ENCODE measurements around the gene RPH3AL. TPM values are rescaled to one million over a fixed set of nuclear protein-coding genes. Genes with fewer than 3 reads are reported as not detected.
"Not testable (repeated sequence)": the region's sequence is repeated elsewhere in the genome, so short reads cannot be mapped to it uniquely, and the experiment has no call there.

RPH3AL gene
- total RNA-seq, 1 donor: 2.9 TPM

- Histone ChIP-seq H3K4me2 (ENCODE audit: insufficient read depth, low read length) (no peak overlapping the region), H2AFZ (ENCODE audit: low read length) (no peak overlapping the region), H3K4me3 (ENCODE audit: insufficient read depth, low read length) (no peak overlapping the region), H3K79me2 (ENCODE audit: insufficient read depth, low read length) (no peaks in the 10 kb centered on the region), H3K4me1 (ENCODE audit: insufficient read depth, low read length) (no peaks in the 10 kb centered on the region), H3K27me3 (ENCODE audit: insufficient read depth, low read length) (peaks cover 22% of the 10 kb centered on the region), H3K9me3 (ENCODE audit: low read depth, low read length) (no peaks in the 10 kb centered on the region), H4K20me1 (ENCODE audit: insufficient read depth, low read length) (no peaks in the 10 kb centered on the region), H3K36me3 (ENCODE audit: insufficient read depth, low read length) (no peaks in the 10 kb centered on the region), H3K27ac (ENCODE audit: low read depth, low read length) (no peak overlapping the region)
- TF ChIP-seq, protein P1, sequence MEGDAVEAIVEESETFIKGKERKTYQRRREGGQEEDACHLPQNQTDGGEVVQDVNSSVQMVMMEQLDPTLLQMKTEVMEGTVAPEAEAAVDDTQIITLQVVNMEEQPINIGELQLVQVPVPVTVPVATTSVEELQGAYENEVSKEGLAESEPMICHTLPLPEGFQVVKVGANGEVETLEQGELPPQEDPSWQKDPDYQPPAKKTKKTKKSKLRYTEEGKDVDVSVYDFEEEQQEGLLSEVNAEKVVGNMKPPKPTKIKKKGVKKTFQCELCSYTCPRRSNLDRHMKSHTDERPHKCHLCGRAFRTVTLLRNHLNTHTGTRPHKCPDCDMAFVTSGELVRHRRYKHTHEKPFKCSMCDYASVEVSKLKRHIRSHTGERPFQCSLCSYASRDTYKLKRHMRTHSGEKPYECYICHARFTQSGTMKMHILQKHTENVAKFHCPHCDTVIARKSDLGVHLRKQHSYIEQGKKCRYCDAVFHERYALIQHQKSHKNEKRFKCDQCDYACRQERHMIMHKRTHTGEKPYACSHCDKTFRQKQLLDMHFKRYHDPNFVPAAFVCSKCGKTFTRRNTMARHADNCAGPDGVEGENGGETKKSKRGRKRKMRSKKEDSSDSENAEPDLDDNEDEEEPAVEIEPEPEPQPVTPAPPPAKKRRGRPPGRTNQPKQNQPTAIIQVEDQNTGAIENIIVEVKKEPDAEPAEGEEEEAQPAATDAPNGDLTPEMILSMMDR (IDR thresholded peaks at IDR 0.05; ENCODE audit: extremely low read depth, low read depth, low read length): no peak
- peak; percentile 38 for DNase-seq (ENCODE audit: insufficient read length, low spot score, missing footprints)
Observed at GRCh38 chr17:199806-200545, 152.6 kb downstream of the RPH3AL start.

DNA sequence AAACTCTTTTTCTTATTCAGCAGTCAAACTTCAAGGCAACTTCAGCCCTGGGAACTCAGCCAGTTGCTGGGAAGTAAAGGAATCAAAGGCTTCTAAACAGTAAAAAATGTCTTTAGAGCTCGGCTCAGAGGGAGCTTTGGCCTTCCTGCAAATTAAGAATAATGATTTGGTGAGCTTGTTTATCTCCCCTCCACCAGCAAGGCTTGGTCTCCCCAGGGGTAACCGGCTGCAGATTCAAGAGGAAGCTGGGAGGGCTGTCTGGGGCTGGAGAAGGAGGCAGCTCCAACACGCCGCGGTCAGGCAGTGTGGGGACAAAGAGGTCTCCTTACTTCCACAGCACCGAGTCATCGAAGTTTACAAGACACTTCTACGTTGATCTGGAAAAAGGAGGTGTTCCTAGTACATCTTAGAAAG, 153.4 kb downstream of the RPH3AL start:
- no peaks in the 10 kb centered on the region for H3K9me3 ChIP-seq (ENCODE audit: low read depth, low read length)
- H3K27me3 ChIP-seq (ENCODE audit: insufficient read depth, low read length): peaks cover 22% of the 10 kb centered on the region
- DNase-seq (ENCODE audit: insufficient read length, low spot score, missing footprints): peak; percentile 94
- H2AFZ ChIP-seq (ENCODE audit: low read length): no peak overlapping the region
- H3K27ac ChIP-seq (ENCODE audit: low read depth, low read length): no peak overlapping the region
- no peak overlapping the region for H3K4me2 ChIP-seq (ENCODE audit: insufficient read depth, low read length)
- no peaks in the 10 kb centered on the region for H4K20me1 ChIP-seq (ENCODE audit: insufficient read depth, low read length)
- TF ChIP-seq, protein P1 (IDR thresholded peaks at IDR 0.05; ENCODE audit: extremely low read depth, low read depth, low read length): no peak
- H3K4me3 ChIP-seq (ENCODE audit: insufficient read depth, low read length): no peak overlapping the region
- H3K79me2 ChIP-seq (ENCODE audit: insufficient read depth, low read length): no peaks in the 10 kb centered on the region
- no peaks in the 10 kb centered on the region for H3K4me1 ChIP-seq (ENCODE audit: insufficient read depth, low read length)
- H3K36me3 ChIP-seq (ENCODE audit: insufficient read depth, low read length): no peaks in the 10 kb centered on the region

- H3K4me3 ChIP-seq (ENCODE audit: insufficient read depth, low read length); H3K36me3 ChIP-seq (ENCODE audit: insufficient read depth, low read length); DNase-seq (ENCODE audit: insufficient read length, low spot score, missing footprints); H3K4me1 ChIP-seq (ENCODE audit: insufficient read depth, low read length); H3K27ac ChIP-seq (ENCODE audit: low read depth, low read length); H2AFZ ChIP-seq (ENCODE audit: low read length); H4K20me1 ChIP-seq (ENCODE audit: insufficient read depth, low read length); H3K4me2 ChIP-seq (ENCODE audit: insufficient read depth, low read length); H3K9me3 ChIP-seq (ENCODE audit: low read depth, low read length); H3K79me2 ChIP-seq (ENCODE audit: insufficient read depth, low read length): not testable (repeated sequence)
- H3K27me3 ChIP-seq (ENCODE audit: insufficient read depth, low read length): peaks cover 22% of the 10 kb centered on the region
Observed at GRCh38 chr17:198225-198624, 154.4 kb downstream of the RPH3AL start.

DNA sequence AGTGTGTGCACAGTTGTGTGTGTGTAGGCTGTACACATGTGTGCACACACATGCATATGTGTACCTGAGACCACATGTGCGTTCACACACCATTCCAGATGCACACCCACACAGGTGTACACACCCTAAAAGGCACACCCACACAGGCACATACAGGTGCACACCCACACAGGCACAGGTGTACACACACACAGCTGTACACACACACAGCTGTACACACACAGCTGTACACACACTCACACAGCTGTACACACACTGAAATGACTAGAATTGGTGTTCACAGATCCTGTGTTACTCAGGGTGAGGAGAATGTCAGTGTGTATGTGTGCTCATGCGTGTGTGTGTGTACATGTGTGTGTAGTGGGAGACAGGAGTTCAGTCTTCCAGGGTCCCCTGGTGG, 155.3 kb downstream of the RPH3AL start:
- H3K36me3 ChIP-seq (ENCODE audit: insufficient read depth, low read length): no peaks in the 10 kb centered on the region
- H3K4me3 ChIP-seq (ENCODE audit: insufficient read depth, low read length): no peak overlapping the region
- TF ChIP-seq, protein P1 (IDR thresholded peaks at IDR 0.05; ENCODE audit: extremely low read depth, low read depth, low read length): no peak
- H3K27me3 ChIP-seq (ENCODE audit: insufficient read depth, low read length): peaks cover 22% of the 10 kb centered on the region
- no peak overlapping the region for H3K4me2 ChIP-seq (ENCODE audit: insufficient read depth, low read length)
- no peak overlapping the region for H2AFZ ChIP-seq (ENCODE audit: low read length)
- no peak overlapping the region for H3K27ac ChIP-seq (ENCODE audit: low read depth, low read length)
- no peaks in the 10 kb centered on the region for H3K9me3 ChIP-seq (ENCODE audit: low read depth, low read length)
- H4K20me1 ChIP-seq (ENCODE audit: insufficient read depth, low read length): no peaks in the 10 kb centered on the region
- H3K4me1 ChIP-seq (ENCODE audit: insufficient read depth, low read length): no peaks in the 10 kb centered on the region
- DNase-seq (ENCODE audit: insufficient read length, low spot score, missing footprints): peak; percentile 29
- H3K79me2 ChIP-seq (ENCODE audit: insufficient read depth, low read length): no peaks in the 10 kb centered on the region

All from osteoblast (primary cell).